22Rv1 (cell line): Measurements from ENCODE around the gene NTF4.

Source experiments
- CTCF ChIP-seq: fragments of 450-650 bp; IDR thresholded peaks from 2 replicates; pipeline ENCODE4 v1.5.1; 2017; ENCODE audit warnings: mild to moderate bottlenecking
- ZFX ChIP-seq: fragments of 450-650 bp; IDR thresholded peaks from 2 replicates; pipeline ENCODE4 v1.6.1; 2017; ENCODE audit warnings: antibody characterized with exemption, borderline replicate concordance

GRCh38 chr19:49057636-49058234 lies 6.9 kb downstream of the NTF4 start, which contains the start of gene CGB7:
- no peak for TF ChIP-seq CTCF
- TF ChIP-seq ZFX, result no peak
